IMR-90 (cell line): ENCODE data around the gene SLC16A4.

ENCODE experiments used
- CTCF ChIP-seq: conservative IDR thresholded peaks from 2 replicates; pipeline ENCODE4 v1.5.1; 2012; ENCODE audit warnings: mild to moderate bottlenecking, low read depth, low read length, improper control_type of control experiment
- ELK1 ChIP-seq: fragments of 150-350 bp; IDR thresholded peaks from 2 replicates; pipeline ENCODE4 v1.6.1; 2016; ENCODE audit warnings: low read depth, mild to moderate bottlenecking, low read length, moderate library complexity, borderline replicate concordance
- POLR2A ChIP-seq: IDR thresholded peaks from 2 replicates; pipeline ENCODE4 v1.6.1; 2012; ENCODE audit warnings: mild to moderate bottlenecking, low read depth, low read length
- SMC3 ChIP-seq: fragments of 150-350 bp; IDR thresholded peaks from 2 replicates; pipeline ENCODE4 v1.6.1; 2016; ENCODE audit warnings: low read depth, mild to moderate bottlenecking, antibody characterized with exemption, low read length, moderate library complexity

- TF ChIP-seq CTCF: no peak
- no peak for TF ChIP-seq ELK1
- no peak for TF ChIP-seq SMC3
- TF ChIP-seq POLR2A: no peak
Observed at GRCh38 chr1:110385369-110385768, 5.5 kb downstream of the SLC16A4 start.
